ENCODE measurements around the gene SRGAP2C. TPM values are rescaled to one million over a fixed set of nuclear protein-coding genes. Genes with fewer than 3 reads are reported as not detected.
"Not testable (repeated sequence)": the region's sequence is repeated elsewhere in the genome, so short reads cannot be mapped to it uniquely, and the experiment has no call there.

Gene SRGAP2C
- total RNA-seq, 2 experiments from 2014 or later: 32.3 to 33.6 TPM

DNA sequence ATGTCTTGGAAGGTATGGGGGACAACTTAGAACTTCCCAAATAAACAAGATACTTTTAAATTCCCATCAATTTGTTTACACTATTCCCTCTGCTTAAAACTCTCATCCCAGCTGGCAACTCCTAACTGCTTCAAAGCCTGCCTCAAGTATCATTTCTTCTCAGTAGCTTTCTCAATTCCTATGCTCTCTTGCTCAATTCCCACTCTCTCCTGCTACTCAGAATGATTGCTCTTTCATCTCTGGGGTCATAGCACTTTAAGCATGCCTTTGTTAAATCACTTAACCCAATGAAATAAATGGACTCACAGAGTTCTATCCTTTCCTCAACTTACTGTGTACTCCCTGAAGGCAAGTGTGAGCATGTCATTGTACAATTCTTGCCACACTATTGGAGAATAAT lies 19.5 kb upstream of the SRGAP2C start:
- H3K27me3 Mint-ChIP-seq; H3K27ac Mint-ChIP-seq; DNase-seq; CTCF ChIA-PET; H3K36me3 Mint-ChIP-seq (ENCODE audit: low read depth); H3K9me3 Mint-ChIP-seq; POLR2A ChIA-PET; H3K4me3 Mint-ChIP-seq; H3K4me1 Mint-ChIP-seq: not testable (repeated sequence)

- H3K36me3 Mint-ChIP-seq (ENCODE audit: low read depth); CTCF ChIA-PET; POLR2A ChIA-PET: not testable (repeated sequence)
Observed at GRCh38 chr1:121167225-121167738, 17.5 kb upstream of the SRGAP2C start.

GRCh38 chr1:121168152-121168668 lies 16.6 kb upstream of the SRGAP2C start:
- H3K9me3 Mint-ChIP-seq; POLR2A ChIA-PET; H3K36me3 Mint-ChIP-seq (ENCODE audit: low read depth); CTCF ChIA-PET; H3K27ac Mint-ChIP-seq; DNase-seq; H3K27me3 Mint-ChIP-seq; H3K4me1 Mint-ChIP-seq; H3K4me3 Mint-ChIP-seq: not testable (repeated sequence)

More at GRCh38 chr1:121167225-121167738, 17.5 kb upstream of the SRGAP2C start:
- H3K4me3 Mint-ChIP-seq, H3K27ac Mint-ChIP-seq, H3K27me3 Mint-ChIP-seq, H3K9me3 Mint-ChIP-seq, H3K4me1 Mint-ChIP-seq, DNase-seq: not testable (repeated sequence)

GRCh38 chr1:121176649-121177048 lies 8.1 kb upstream of the SRGAP2C start:
- H3K4me1 Mint-ChIP-seq; DNase-seq; H3K27me3 Mint-ChIP-seq; POLR2A ChIA-PET; H3K27ac Mint-ChIP-seq; CTCF ChIA-PET; H3K36me3 Mint-ChIP-seq (ENCODE audit: low read depth); H3K9me3 Mint-ChIP-seq; H3K4me3 Mint-ChIP-seq: not testable (repeated sequence)

DNA sequence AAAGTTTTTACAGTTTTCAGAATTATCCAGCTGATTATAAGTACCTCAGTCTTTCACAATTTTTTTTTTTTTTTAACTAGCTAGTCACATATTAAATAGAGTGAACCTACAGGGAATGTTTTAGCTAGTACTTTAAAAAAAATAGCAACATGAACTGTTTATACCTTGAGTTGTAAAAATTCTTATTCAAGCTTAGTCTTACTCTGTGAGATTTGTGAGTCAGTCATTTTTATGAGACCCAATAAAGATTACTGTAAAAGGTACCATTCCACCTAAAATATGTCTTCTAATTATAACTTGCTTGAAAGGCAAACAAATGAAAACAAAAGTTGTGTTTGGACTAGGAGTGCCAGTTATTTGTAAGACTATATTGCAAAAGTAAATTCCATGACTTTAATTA lies 6.6 kb upstream of the SRGAP2C start:
- DNase-seq; CTCF ChIA-PET; H3K27ac Mint-ChIP-seq; POLR2A ChIA-PET; H3K9me3 Mint-ChIP-seq; H3K4me3 Mint-ChIP-seq; H3K36me3 Mint-ChIP-seq (ENCODE audit: low read depth); H3K27me3 Mint-ChIP-seq; H3K4me1 Mint-ChIP-seq: not testable (repeated sequence)

- H3K27me3 Mint-ChIP-seq; H3K36me3 Mint-ChIP-seq (ENCODE audit: low read depth); H3K27ac Mint-ChIP-seq; H3K4me1 Mint-ChIP-seq; DNase-seq; H3K9me3 Mint-ChIP-seq; CTCF ChIA-PET: not testable (repeated sequence)
- POLR2A ChIA-PET: interaction anchor here (1.2 kb wide), 1 partner anchor 335 kb away, joined by 5 read pairs; no protein-coding TSS in a partner anchor
- H3K4me3 Mint-ChIP-seq: peak overlapping the region; percentile 63
Observed at GRCh38 chr1:121183867-121184266, 908 bp upstream of the SRGAP2C start.

DNA sequence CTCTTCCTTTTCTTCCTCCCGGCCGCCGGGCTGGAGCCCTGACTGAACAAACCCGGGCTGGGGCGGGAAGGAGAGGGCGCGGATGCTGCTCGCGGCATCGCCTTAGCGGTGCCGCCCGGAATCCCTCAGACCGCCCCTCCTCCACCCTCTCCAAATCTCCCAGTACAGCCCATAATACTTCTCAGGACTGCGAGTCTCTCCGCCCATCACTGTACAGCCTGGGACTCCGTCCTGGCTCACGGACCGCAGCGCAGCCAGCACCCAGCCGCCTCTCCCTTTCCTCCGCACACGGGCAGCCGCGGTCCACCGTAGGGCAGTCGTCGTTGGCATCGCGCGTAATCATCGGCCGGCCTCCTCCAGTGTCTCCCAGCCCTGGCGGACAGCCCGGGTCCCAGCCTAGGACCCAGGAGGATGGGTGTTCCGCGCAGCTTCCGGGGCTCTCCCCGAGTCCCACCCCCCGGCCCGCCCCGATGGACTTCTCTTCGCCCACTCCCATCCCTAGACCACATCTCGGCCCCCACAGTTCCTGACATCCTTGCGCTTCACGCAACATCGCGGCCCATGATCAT lies 449 bp downstream of the SRGAP2C start:
- peak; percentile 18 for DNase-seq
- H3K4me1 Mint-ChIP-seq; H3K36me3 Mint-ChIP-seq (ENCODE audit: low read depth); H3K27me3 Mint-ChIP-seq; CTCF ChIA-PET; H3K9me3 Mint-ChIP-seq: not testable (repeated sequence)
- POLR2A ChIA-PET: interaction anchor here (0.8 to 1.2 kb wide), 3 partner anchors 332 to 334 kb away, joined by 3 to 5 read pairs (median 4); no protein-coding TSS in a partner anchor
- Mint-ChIP-seq H3K4me3 (peak overlapping the region; percentile 89), H3K27ac (peak overlapping the region; percentile 95)

- not testable (repeated sequence) for H3K27me3 Mint-ChIP-seq
- peak overlapping the region; percentile 49 for H3K27ac Mint-ChIP-seq
Observed at GRCh38 chr1:121186191-121186590, 1.4 kb downstream of the SRGAP2C start.

GRCh38 chr1:121187914-121188313 lies 3.1 kb downstream of the SRGAP2C start:
- H3K9me3 Mint-ChIP-seq; H3K27ac Mint-ChIP-seq; H3K36me3 Mint-ChIP-seq (ENCODE audit: low read depth); H3K4me1 Mint-ChIP-seq; POLR2A ChIA-PET; DNase-seq; CTCF ChIA-PET; H3K27me3 Mint-ChIP-seq: not testable (repeated sequence)
- peak overlapping the region; percentile 37 for H3K4me3 Mint-ChIP-seq

More at GRCh38 chr1:121186191-121186590, 1.4 kb downstream of the SRGAP2C start:
- H3K4me1 Mint-ChIP-seq; H3K36me3 Mint-ChIP-seq (ENCODE audit: low read depth); H3K9me3 Mint-ChIP-seq; DNase-seq; CTCF ChIA-PET; POLR2A ChIA-PET: not testable (repeated sequence)
- H3K4me3 Mint-ChIP-seq: peak overlapping the region; percentile 83

DNA sequence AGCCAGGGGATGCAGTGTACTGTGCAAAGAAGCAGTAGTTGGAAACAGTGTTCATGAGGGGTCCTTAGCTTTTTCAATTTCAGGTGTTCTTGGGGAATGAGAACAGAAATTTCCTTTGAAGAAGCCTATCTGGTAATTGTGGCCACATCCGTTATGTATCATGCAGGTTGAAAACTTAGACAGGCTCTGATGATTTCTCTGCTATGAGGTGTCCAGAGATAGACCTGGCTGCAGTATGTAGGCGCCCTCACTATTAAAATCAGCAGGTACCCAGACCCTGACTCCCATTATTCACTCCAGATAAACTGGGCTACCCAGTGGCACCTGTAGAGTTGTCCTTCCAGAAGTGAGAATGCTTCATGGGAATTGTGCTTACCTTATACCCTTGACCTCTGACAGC lies 7.7 kb downstream of the SRGAP2C start:
- CTCF ChIA-PET; H3K4me3 Mint-ChIP-seq; POLR2A ChIA-PET; DNase-seq; H3K36me3 Mint-ChIP-seq (ENCODE audit: low read depth); H3K27me3 Mint-ChIP-seq; H3K27ac Mint-ChIP-seq; H3K9me3 Mint-ChIP-seq; H3K4me1 Mint-ChIP-seq: not testable (repeated sequence)

DNA sequence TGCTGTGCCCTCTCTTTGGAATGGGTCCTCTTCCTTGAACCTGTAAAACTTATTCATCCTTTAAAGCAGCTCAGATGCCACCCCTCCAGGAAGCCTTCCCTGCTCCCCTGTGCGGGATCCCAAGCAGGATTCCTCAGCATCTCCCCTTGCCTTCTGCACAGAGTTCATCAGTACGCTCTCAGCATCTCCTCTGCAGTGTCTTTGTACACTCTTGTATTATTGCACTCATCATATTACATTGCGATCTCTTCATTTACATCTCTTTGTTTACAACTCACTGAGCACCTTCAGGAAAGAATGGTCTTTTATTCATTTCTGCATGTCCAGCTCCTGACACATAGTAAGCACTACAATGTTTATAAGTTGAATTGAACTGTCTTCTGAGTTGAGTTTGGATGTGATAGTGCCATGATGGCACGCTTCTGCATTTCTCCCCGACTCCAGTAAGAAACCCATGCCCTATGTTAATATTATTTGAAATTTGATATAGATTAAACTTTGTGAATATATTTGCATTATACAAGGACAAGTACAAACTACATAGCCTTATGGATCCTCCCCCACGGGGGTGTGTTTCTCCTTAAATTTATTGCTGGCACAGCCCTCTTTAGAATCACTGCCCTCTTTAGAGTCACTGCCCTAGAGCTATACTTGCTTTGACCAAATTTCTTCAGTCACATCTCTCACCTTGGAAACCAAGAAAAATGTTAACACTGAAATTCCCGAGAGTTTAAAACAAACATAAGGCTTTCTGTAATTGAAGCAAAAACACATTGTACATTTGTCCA lies 12.5 kb downstream of the SRGAP2C start:
- H3K4me1 Mint-ChIP-seq; POLR2A ChIA-PET; H3K27me3 Mint-ChIP-seq; H3K4me3 Mint-ChIP-seq; H3K36me3 Mint-ChIP-seq (ENCODE audit: low read depth); CTCF ChIA-PET; H3K27ac Mint-ChIP-seq; DNase-seq; H3K9me3 Mint-ChIP-seq: not testable (repeated sequence)

- POLR2A ChIA-PET; H3K27ac Mint-ChIP-seq; H3K4me1 Mint-ChIP-seq; H3K27me3 Mint-ChIP-seq; H3K4me3 Mint-ChIP-seq; H3K9me3 Mint-ChIP-seq; H3K36me3 Mint-ChIP-seq (ENCODE audit: low read depth); CTCF ChIA-PET; DNase-seq: not testable (repeated sequence)
Observed at GRCh38 chr1:121199763-121200162, 15.0 kb downstream of the SRGAP2C start.

GRCh38 chr1:121200232-121200631 lies 15.5 kb downstream of the SRGAP2C start:
- CTCF ChIA-PET; H3K27me3 Mint-ChIP-seq; POLR2A ChIA-PET; H3K9me3 Mint-ChIP-seq; H3K4me3 Mint-ChIP-seq; H3K27ac Mint-ChIP-seq; H3K36me3 Mint-ChIP-seq (ENCODE audit: low read depth); DNase-seq; H3K4me1 Mint-ChIP-seq: not testable (repeated sequence)
